Posterior cingulate gyrus (tissue), 11 donors: Measurements from ENCODE around the gene FBXL17.
"Not testable (repeated sequence)": the region's sequence is repeated elsewhere in the genome, so short reads cannot be mapped to it uniquely, and the experiment has no call there.

Experiments used
- DNase-seq, 10 donors: peaks; one replicate each; pipeline versions ENCODE4 v3.0.0 to v3.0.0-alpha.2; 2020 to 2021; ENCODE audit warnings: mixed read lengths in 3 of 10
- intact Hi-C: fragments of 100-400 bp; cut with DNase I; formaldehyde crosslinking; loops from one replicate; pipeline ENCODE4 v1.15.1; 2023

Gene FBXL17

DNA sequence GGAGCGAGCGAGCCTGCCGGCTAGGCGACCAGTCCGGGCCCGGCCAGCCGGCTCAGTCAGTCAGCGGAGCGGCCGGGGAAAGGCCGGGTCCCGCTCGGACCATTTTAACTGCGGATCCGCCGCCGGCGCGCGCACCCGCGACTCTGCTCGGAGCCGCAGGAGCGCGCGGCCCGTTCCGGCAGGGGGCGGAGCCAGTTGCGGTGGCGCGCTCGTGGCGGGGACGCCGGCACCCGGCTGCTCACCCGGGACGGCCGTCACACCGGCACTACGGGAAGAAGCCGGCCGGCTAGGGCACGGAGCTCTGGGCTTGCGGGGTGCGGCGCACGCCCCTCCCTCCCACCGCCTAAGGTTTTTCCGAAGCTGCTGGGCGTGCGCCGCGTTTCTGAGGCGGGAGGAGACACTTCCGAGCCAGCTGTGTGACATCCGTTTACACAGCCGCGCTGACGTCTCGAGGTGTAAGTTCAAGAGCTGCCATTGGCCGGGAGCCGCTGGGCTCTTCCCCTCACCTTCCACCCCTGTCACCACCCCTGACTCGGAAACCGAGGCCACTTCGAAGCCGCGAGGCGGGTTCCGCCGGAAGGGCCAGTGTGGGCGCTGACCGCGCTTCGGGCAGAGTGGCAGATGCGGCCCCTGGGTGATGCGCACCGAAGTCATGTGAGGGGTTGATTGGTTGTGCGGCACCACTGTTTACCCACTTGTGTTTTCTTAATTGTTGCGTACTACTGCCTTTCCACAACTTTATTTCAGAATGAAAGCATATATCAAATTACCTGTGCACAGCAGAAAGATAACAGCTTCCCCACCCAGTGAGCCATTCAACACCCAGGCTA lies at the start of gene FBXL17:
Gene FBXL17, minus strand, starts transcription at position 145 of the 830 bp plus-strand sequence.
- DNase-seq, result peak; percentile 70 to 98 (median 85)
- intact Hi-C loops, result no loop called here

- intact Hi-C loops, result no loop called here
- no peak for DNase-seq
Measured at GRCh38 chr5:108430931-108431608, 49.2 kb upstream of the FBXL17 start.

DNA sequence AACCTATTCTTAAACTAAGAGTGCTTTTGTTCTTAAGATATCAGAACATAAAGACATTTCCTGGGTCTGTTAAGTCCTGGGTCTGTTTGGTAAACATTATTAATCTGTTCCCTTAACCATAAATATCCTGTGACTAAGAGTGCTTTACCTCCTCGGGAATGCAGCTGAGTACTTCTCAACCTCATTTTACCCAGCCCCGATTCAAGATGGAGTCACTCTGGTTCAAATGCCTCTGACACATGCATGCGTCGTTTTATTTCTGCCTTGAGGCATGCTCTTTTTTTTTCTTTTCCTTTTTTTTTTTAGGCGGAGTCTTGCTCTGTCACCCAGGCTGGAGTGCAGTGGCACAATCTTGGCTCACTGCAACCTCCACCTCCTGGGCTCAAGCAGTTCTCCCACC lies 39.8 kb upstream of the FBXL17 start:
- DNase-seq, result no peak
- intact Hi-C loops, result no loop called here

DNA sequence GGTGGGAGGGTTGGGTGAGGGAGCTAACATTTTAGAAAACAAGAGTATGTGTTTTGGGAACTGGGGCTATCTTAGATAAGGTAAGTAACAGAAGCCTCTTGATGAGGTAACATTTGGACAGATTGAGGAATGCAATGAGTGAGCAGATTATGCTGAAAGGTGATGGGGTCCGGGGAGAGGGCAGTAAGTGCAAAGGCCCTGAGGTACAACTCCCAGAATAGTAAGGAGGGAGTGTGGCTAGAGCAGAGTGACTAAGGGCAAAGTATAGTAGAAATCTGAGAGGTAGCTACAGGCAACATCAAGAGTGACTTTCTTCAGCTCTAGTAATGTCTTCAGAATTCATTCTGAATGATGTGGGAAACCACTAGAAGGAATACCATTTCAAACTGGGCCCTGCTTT lies 38.9 kb upstream of the FBXL17 start:
- intact Hi-C loops, result no loop called here
- DNase-seq, result no peak

- intact Hi-C loops, result no loop called here
- no peak for DNase-seq
Measured at GRCh38 chr5:108420158-108420557, 38.3 kb upstream of the FBXL17 start.

GRCh38 chr5:108418197-108418596 lies 36.3 kb upstream of the FBXL17 start:
- intact Hi-C loops, result no loop called here
- peak; percentile 17 to 96 (median 66) for DNase-seq

- intact Hi-C loops, result no loop called here
- no peak for DNase-seq
Measured at GRCh38 chr5:108417166-108417670, 35.3 kb upstream of the FBXL17 start.

- intact Hi-C loops, result no loop called here
- no peak for DNase-seq
Measured at GRCh38 chr5:108415726-108416125, 33.8 kb upstream of the FBXL17 start.

GRCh38 chr5:108409786-108410185 lies 27.9 kb upstream of the FBXL17 start:
- intact Hi-C loops, result no loop called here
- no peak for DNase-seq

DNA sequence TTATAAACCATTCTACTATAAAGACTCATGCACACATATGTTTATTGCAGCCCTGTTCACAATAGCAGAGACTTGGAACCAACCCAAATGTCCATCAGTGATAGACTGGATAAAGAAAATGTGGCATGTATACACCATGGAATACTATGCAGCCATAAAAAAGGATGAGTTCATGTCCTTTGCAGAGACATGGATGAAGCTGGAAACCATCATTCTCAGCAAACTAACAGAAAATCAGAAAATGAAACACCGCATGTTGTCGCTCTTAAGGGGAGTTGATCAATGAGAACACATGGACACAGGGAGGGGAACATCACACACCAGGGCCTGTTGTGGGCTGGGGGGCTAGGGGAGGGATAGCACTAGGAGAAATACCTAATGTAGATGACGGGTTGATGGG lies 23.3 kb upstream of the FBXL17 start:
- intact Hi-C loops, result not testable (repeated sequence)

DNA sequence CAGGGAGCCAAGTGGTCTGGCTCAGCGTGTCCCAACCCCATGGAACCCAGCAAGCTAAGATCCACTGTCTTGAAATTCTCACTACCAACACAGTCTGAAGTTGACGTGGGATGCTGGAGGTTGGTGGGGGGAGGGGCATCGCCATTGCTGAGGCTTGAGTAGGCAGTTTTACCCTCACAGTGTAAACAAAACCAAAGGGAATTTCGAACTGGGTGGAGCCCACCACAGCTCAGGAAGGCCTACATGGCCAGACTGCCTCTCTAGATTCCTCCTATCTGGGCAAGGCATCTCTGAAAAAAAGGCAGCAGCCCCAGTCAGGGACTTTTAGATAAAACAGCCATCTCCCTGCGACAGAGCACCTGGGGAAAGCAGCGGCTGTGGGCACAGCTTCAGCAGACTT lies 17.1 kb upstream of the FBXL17 start:
- intact Hi-C loops, result no loop called here

More for the DNA sequence above, 23.3 kb upstream of the FBXL17 start:
- DNase-seq, result not testable (repeated sequence)

GRCh38 chr5:108396837-108397236 lies 14.9 kb upstream of the FBXL17 start:
- DNase-seq, intact Hi-C loops: not testable (repeated sequence)

More for the DNA sequence above, 17.1 kb upstream of the FBXL17 start:
- DNase-seq, result no peak

DNA sequence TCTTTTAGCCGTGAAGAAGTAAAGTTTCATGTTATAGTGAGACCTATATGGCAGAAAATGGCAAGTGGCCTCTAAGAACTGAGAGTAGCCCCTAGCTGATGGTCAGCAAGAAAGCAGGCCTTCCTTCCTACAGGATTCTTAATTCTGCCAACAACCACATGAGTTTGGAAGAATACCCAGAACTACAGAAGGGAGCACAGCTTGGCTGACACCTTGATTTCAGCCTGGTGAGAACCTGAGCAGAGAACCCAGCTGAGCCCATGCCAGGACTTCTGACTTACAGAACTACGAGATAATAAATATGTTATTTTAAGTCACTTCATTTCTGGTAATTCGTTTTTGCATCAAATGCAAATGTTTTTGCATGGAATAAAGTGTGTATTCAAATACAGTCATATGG lies 5.9 kb upstream of the FBXL17 start:
- intact Hi-C loops, result no loop called here

GRCh38 chr5:108386345-108387061 lies 4.6 kb upstream of the FBXL17 start:
- intact Hi-C loops, result no loop called here

More for the DNA sequence above, 5.9 kb upstream of the FBXL17 start:
- no peak for DNase-seq

DNA sequence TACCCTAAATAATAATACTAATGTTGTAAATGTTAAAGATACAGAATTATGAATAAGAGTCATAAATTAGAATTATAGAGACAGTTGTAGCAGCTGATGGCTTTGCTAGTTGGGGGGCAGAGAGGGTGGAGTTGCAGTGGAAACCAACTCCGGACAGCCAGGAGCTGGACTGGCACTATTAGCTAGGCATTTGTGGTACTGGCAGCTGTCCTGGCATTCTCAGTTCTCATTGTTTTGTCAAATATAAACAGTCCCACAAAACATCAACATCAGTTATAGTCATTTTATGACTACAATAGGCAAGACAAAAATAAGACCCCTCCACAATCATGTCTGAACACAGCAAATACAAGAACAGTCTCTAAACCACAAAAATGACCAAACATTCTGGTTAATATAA lies 2.8 kb upstream of the FBXL17 start:
- DNase-seq, result no peak
- intact Hi-C loops, result no loop called here

More at GRCh38 chr5:108386345-108387061, 4.6 kb upstream of the FBXL17 start:
- no peak for DNase-seq

DNA sequence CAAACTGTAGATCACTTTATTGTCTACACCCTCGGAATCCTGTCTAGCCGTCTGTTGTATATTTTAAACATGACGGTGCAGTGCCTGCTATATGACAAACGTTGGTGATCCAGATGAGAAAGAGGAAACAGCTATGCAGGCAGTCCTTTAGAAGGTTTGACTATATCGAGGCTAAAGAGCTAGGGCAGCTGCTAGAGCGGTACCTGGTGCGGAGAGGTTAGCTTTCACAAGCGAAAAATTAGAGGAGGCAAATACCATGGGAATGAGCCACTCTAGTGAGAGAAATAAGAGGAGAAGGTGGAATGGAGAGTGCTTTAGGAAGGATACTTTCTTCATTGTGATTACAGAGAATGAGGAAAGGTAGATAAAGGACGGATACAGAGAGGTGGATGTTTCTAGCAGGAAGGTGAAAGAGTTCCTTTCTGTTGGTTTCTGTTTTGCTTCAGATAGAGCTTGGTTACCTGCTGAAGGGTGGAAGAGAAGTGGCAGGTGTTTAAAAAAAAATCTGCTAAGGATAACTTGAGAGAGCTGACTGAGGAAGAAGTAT lies 959 bp upstream of the FBXL17 start:
- intact Hi-C loops, result no loop called here
- DNase-seq, result no peak

- intact Hi-C loops, result no loop called here
- peak; percentile 40 to 97 (median 72) for DNase-seq
Measured at GRCh38 chr5:108381350-108381953, 446 bp downstream of the FBXL17 start.

- peak in 9 of 10 donors; percentile 16 to 91 (median 33) for DNase-seq
- intact Hi-C loops, result no loop called here
Measured at GRCh38 chr5:108380531-108381349, 1.2 kb downstream of the FBXL17 start.
